Left colon (tissue), 2 donors: Measurements from ENCODE around the gene PPEF1. TPM values are rescaled to one million over a fixed set of nuclear protein-coding genes. Genes with fewer than 3 reads are reported as not detected.

ENCODE experiments used
- ATAC-seq: fragments of 200-7000 bp; cut with Tn5 transposase; one replicate; pipeline ENCODE4 v1.9.1; 2020; ENCODE audit warnings: mild to moderate bottlenecking, moderate library complexity
- DNase-seq, 2 donors: peaks; one replicate each; pipeline ENCODE4 v3.0.0-alpha.2; 2020
- intact Hi-C, 2 donors: fragments of 100-400 bp; cut with DNase I in 1 of 2; cut with micrococcal nuclease in 1 of 2; formaldehyde crosslinking; loops; one replicate each; pipeline versions ENCODE4 v1.11.2 to v1.14.0; 2022; cut with DNase I, micrococcal nuclease
- total RNA-seq, 2 donors: library from RNA; stranded (reverse); fragmentation: NEBNext Ultra II Directional; extraction: Animal tissue kit (Norgen Biotek cat#: 25700); gene quantifications; one replicate each; pipeline ENCODE4 v1.2.1, GENCODE V29; 2021
- donor health status: DM: no; HTN: no; CAD: no.
- donor health status: DM: yes; HTN: yes; CAD: no.

PPEF1 gene
- total RNA-seq, 2 donors from 2014 or later, result not detected

DNA sequence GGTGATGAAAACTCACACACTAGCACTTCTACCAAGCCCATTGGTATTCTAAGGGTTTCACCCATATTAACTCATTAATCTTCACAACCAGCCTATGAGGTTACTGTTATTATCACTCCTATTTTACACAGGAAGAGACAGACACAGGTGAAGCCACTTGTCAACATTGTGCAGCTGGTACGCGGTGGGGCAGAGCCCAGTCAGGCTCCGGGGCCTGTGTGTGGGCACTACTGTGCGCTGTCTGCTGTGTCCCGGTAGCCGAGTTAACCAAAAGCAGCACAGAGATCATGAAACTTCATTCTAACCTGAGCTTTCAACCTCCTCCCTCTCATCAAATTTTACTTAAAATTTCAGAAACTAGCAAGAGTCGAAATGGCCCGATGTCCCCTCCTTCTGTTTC is 165.2 kb downstream of the PPEF1 start:
- ATAC-seq (no peak), DNase-seq (no peak)
- intact Hi-C loops, result no loop called here

DNA sequence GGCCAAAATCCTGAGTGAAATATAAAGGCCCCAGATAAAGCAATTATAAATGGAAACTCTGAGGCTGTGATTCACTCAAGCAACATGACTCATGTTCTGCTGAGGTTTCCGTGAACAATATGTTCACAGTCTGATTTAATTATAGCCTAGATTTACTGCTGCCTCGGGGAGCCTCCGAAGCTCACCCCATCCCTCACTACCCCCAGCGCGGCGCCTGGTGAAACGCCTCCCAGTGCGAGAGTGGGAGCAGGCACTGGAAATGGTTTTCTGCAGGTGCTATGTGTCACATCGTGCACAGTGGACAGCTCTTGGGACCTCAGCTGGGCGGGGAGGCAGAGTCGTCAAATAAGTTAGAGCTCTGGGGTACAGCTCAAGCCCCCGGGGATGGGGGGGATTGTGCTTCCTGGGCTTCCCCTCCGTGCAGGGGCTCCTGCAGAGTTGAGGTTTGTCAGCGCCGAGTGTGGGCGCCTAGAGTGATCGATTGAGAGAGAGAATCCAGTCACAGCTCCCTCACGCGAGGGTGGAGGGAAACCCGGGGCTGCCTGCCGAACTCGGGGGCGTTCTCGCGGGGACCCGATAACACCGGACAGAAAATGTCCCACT is 165.8 kb downstream of the PPEF1 start:
- ATAC-seq, result no peak
- intact Hi-C loops, result no loop called here
- DNase-seq, result no peak

DNA sequence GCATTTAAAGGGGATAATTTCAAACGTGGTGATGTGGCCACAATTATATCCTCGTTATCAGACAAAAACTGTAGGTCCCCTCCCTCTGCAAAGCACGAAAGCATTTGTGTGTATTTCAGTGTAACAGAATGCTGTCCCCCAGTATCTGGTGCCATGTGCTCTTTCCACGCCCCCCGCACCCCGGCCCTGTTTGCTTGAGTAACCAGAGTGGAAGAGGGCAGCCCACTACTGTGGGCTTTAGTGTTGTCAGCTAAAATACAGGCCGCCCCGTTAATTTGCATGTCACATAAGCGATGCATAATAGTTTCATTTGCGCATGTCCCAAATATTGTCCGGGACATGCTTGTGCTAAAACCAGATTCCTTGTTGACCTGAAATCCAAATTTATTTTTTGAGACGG is 166.4 kb downstream of the PPEF1 start:
- intact Hi-C loops, result no loop called here
- DNase-seq (no peak), ATAC-seq (no peak)

DNA sequence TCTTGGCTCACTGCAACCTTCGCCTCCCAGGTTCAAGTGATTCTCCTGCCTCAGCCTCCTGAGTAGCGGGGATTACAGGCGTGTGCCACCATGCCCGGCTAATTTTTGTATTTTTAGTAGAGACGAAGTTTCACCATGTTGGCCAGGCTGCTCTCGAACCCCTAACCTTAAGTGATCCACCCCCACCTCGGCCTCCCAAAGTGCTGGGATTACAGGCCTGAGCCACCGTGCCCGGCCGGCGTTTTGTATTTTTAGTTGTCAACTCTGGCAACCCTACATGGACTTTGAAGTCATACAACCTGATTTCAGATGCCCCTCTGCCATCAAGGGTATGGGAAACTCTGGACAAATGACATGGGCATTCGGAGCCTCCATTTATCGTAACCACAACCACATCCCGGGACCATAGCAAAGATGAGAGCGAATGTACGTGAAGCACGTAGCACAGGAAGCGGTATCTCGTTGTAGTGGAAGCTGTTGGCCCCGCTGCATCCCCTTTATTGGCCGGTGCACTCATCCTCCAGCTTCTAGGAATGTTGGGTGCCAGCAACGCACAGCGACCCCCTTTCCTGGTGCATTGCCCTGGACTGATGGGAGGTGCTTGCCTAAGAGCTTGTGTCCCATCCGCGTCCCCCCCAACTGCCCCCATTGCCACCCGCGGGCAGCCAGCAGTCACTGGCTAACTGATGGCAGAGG is 167.3 kb downstream of the PPEF1 start:
- no peak for DNase-seq
- intact Hi-C loops, result no loop called here
- ATAC-seq, result no peak

GRCh38 chrX:18875256-18875878 is 167.9 kb downstream of the PPEF1 start:
- DNase-seq, result no peak
- ATAC-seq, result no peak
- intact Hi-C loops, result no loop called here

DNA sequence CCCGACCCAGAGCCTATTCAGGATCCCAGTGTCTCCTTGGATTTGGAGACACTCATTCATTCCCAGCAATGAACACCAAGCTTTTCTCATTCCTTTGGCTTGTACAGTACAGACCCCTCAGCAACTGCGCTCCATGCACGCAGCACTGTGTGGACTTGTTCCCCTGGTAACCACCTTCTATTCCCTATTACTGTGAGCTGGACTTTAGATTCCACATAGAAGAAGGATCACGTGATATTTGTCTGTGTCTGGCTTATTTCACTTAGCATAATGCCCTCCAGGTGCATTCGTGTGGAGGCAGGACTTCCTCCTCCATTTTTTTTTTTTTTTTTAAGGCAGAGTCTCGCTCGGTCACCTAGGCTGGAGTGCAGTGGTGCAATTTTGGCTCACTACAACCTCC is 170.0 kb downstream of the PPEF1 start:
- DNase-seq, result no peak
- ATAC-seq, result peak; percentile 98
- intact Hi-C loops, result no loop called here

Other genes starting within 250 kb of the PPEF1 start
- gene RS1, start 35.5 kb upstream of the PPEF1 start, total RNA-seq, result not detected